CD4-positive, alpha-beta T cell treated with Interleukin-17A for 4 hours (primary cell): ENCODE results near the gene GLMN.
A peak's percentile ranks its signal among the peaks of the same experiment; 100 is the strongest.
"Not testable (repeated sequence)": the region's sequence is repeated elsewhere in the genome, so short reads cannot be mapped to it uniquely, and the experiment has no call there.

Source experiments
- DNase-seq: peaks from one replicate; pipeline ENCODE4 v3.0.0-alpha.2; 2020; ENCODE audit warnings: mixed read lengths

GLMN gene

GRCh38 chr1:92299477-92300150 lies 827 bp upstream of the GLMN start:
- no peak for DNase-seq

- no peak for DNase-seq
Measured at GRCh38 chr1:92298213-92298572, 594 bp downstream of the GLMN start.

DNA sequence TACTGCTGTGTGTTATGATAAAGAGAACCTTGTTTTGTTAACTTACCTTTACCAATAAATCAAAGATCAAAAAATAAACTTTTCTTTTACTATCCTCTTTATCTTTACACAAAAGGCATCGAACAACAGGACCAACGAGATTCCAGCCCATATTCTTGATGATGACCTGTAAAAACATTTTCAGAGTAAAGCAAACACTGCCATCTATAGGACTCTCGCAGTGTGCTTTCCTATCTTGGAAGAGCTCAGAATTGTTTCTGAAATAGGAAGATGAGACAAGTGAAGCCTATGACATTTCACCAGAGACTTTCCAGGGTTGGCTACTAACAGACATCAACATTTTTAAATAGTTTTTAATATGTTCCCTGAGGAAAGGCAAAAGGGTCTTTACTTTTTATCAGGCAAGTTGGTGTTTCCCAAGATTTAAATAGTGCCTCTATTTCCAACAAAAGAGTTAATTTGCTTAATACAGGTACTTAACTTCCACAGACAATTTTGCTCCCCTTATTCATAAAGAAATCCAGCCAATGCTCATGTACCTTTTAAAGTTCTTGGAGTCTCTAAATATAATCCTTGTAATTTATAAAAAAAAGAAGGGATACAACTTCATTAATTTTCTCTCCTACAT lies 7.3 kb downstream of the GLMN start:
- DNase-seq, result peak; percentile 11

DNA sequence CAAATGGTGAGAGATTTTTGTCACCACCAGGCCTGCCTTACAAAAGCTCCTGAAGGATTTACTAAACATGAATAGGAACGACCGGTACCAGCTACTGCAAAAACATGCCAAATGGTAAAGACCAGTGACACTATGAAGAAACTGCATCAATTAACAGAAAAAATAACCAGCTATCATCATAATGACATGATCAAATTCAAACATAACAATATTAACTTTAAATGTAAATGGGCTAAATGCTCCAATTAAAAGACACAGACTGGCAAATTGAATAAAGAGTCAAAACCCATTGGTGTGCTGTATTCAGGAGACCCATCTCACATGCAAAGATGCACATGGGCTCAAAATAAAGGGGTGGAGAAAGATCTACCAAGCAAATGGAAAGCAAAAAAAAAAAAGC lies 17.4 kb downstream of the GLMN start:
- not testable (repeated sequence) for DNase-seq

DNA sequence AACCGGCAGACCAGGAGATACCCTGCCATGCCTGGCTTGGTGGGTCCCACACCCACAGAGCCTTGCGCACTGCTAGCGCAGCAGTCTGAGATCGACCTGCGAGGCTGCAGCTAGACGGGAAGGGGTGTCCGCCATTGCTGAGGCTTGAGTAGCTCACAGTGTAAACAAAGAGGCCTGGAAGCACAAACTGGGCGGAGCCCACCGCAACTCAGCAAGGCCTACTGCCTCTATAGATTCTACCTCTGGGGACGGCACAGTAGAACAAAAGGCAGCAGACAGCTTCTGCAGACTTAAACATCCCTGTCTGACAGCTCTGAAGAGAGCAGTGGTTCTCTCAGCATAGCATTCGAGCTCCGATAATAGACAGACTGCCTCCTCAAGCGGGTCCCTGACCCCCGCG lies 19.0 kb downstream of the GLMN start:
- DNase-seq, result not testable (repeated sequence)

DNA sequence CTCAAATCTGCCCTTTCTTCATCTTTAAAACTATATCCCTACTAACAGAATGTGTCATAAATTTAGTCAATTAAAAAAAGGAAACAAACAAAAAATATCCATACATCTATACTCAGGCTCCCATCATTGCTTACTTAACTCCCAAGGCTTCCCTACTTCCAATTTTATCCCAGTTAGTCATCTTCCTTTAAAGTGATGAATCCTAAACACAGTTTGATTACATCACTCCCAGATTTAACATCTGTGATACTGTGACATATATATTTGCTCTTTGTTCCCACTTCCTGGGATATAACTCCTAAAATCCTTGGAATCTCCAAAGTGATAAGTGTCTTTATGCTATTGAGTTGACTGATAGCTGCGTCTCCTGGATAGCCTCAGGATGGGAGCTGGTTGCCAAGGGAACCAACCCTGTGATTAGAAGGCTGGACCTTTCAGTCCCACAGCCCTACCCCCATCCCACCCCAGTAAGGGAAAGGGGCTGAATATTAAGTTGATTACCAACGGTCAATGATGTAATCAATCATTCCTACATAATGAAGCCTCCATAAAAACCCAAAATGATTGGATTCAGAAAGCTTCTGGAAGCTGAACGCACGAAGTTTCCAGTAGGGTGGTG lies 21.6 kb downstream of the GLMN start:
- DNase-seq, result no peak

- no peak for DNase-seq
Measured at GRCh38 chr1:92276082-92276481, 22.7 kb downstream of the GLMN start.

DNA sequence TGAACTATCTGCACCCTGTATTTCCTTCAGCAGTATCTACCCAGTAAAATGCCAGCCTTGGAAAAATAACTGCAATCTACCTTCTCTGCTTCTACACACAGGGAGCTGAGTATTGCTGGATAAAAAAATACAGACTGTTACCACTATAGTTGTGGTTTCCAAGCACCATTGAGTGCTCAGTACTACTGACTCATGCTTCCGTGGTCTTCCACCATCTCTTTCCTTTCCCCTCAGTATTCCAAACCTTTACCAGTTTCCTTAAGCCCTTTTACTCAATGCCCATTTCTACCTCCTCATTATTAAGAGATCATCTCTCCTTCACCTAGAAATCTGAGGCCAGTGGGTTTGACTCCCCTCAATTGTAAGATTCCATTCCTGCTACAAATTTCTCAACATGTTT lies 23.8 kb downstream of the GLMN start:
- DNase-seq, result no peak

- DNase-seq, result no peak
Measured at GRCh38 chr1:92273039-92273438, 25.7 kb downstream of the GLMN start.

GRCh38 chr1:92262516-92262915 lies 36.3 kb downstream of the GLMN start:
- no peak for DNase-seq

- DNase-seq, result no peak
Measured at GRCh38 chr1:92259350-92259749, 39.4 kb downstream of the GLMN start.

DNA sequence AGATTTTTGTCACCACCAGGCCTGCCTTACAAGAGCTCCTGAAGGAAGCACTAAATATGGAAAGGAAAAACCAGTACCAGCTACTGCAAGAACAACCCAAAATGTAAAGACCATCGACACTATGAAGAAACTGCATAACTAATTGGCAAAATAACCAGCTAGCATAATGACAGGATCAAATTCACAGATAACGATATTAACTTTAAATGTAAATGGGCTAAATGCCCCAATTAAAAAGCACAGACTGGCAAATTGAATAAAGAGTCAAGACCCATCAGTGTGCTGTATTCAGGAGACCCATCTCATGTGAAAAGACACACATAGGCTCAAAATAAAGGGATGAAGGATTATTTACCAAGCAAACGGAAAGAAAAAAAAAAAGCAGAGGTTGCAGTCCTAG lies 44.1 kb downstream of the GLMN start:
- DNase-seq, result not testable (repeated sequence)

- DNase-seq, result no peak
Measured at GRCh38 chr1:92244376-92244775, 54.4 kb downstream of the GLMN start.

GRCh38 chr1:92240034-92240433 lies 58.8 kb downstream of the GLMN start:
- DNase-seq, result no peak

GRCh38 chr1:92230736-92231135 lies 68.1 kb downstream of the GLMN start:
- DNase-seq, result no peak

DNA sequence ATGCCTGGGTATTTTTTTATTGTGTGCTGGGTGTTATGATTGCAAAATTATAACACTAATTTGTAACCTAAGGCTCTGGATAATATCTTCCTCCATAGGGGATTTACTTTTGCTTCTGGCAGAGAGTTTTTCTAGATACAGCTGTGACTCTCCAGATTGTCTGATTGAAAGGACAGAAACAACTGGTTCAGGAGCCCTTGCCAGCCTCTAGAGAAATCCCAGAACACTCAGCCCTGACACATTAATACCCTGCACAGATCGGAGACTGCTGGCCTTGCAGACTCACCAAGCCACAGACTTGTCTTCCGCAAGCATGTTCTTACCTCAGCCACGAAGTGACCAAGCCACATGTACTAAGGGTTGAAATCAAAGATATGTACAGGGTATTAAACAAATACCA lies 70.4 kb downstream of the GLMN start:
- no peak for DNase-seq

GRCh38 chr1:92219028-92219427 lies 79.8 kb downstream of the GLMN start:
- no peak for DNase-seq

DNA sequence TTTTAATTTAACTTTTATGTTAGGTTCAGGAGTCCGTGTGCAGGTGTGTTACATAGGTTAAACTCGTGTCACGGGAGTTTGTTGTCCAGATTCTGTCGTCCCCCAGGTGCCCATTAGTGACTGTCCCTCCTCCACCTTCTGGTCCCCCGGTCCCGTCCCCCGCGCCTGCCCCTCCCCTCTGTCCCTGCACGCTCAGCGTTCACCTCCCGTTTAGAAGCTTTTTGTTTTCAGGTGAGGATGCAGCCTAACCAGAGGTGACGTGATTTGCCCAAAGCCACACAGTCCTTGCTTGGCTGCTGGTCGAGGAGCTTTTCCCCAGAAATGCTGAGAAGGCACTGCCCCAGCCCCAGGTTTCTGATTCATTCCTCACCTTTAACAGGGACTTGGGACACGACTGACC lies 80.2 kb downstream of the GLMN start:
- DNase-seq, result no peak

DNA sequence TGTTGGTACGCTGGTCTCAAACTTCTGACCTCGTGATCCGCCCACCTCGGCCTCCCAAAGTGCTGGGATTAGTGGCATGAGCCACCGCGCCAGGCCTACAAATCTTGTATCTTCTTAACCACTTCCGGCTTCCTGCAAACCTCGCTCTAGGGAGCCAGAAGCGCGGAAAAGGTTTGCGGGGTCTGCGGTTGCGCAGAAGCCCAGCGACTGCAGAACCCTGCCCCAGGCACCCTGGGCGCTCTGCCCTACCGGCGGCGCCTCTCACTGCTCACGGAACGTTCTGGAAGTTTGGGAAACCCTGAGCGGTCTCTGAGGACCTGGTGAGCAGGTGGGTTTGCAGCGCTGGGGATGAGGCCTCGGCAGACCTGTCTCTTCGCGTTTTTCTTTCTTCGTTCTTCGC lies 81.1 kb downstream of the GLMN start, which contains the start of gene C1orf146:
C1orf146 (plus strand) TSS at position 195 of the 400 bp plus-strand sequence. CDS start 13,506 bp downstream, outside the sequence.
- DNase-seq, result no peak

DNA sequence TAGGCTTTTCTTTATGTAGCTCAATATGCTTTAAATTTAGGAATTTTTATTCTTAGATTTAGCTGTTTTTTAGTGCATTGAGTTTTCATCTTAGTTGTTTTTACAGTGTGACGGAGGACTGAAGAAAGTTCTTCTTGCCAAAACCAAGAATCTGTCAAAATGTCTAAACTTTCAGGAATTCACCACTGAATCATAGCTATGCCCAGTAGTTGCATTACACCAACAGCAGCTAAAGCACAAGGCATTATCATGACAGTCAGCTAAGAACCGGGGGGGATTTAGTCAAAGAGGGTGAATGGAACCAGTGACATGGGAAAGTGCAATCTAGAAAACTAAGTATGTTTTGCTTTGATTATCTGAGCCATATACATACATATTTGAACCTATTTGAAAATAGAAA lies 87.6 kb downstream of the GLMN start:
- DNase-seq, result no peak

- DNase-seq, result no peak
Measured at GRCh38 chr1:92210701-92211100, 88.1 kb downstream of the GLMN start.

DNA sequence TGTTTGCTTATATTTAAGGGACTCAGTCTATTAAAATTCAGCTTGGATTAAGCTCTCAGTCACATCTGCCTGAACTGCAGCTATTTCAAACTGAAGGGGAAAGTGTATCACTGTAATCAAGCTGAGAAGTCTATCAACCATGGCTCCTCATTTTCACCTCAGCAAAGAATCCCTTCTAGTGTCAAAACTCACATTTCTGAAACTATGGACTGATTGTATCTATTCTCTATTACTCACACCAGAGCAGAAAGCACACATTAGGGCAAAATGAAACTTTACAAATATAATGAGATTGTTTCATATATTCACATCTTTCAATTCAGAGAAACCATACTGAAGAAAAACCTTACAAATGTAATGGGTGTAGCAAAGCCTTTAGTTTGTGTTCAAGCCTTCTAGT lies 95.7 kb downstream of the GLMN start:
- no peak for DNase-seq

GRCh38 chr1:92201973-92202372 lies 96.8 kb downstream of the GLMN start:
- peak; percentile 14 for DNase-seq
